NK-92 (cell line): ENCODE measurements around the gene YY1.
"Not testable (repeated sequence)": the region's sequence is repeated elsewhere in the genome, so short reads cannot be mapped to it uniquely, and the experiment has no call there.

Experiments
- DNase-seq: peaks from one replicate; lab custom pipeline; 2025; ENCODE audit not compliant: unreplicated experiment; lab: John Stamatoyannopoulos, UW

Gene YY1

DNA sequence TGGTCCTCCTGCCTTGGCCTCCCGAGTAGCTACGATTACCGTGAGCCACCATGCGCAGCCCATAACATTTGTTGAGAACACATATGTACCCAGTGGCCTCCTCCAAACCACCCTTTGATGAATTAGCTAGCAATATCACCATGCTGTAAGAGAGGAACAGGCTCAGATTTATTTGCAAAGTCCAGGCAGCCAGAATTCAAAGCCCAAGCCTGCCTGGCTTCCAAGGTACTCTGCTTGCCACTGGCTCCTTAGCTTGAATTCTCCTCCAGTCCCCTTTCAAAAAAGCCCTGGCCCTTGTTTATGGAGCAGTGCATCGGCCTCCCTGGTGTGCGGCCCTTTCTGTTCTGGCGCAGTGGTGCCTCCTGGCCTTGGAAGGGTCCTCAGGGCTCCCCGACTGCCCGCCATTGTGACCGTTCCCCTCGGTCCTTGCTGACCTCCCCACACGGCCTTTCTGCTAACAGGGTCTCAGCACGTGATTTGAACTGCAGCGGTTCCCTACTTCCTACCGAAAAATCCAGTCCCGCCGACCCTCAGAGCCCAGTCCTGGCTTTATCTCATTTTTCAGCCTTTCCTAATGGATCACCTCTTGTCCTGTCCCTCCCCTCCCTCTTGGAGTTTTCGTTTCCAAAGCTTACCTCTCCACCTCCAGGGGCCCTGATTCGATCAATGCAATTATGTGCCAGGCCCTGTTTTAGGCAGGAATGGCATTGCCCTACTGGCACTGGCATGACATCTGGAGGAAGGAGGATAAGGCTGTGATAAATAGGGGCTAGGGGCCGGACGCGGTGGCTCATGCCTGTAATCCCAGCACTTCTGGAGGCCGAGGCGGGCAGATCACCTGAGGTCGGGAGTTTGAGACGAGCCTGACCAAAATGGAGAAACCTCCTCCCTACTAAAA, 45.3 kb downstream of the YY1 start:
- DNase-seq, result no peak

DNA sequence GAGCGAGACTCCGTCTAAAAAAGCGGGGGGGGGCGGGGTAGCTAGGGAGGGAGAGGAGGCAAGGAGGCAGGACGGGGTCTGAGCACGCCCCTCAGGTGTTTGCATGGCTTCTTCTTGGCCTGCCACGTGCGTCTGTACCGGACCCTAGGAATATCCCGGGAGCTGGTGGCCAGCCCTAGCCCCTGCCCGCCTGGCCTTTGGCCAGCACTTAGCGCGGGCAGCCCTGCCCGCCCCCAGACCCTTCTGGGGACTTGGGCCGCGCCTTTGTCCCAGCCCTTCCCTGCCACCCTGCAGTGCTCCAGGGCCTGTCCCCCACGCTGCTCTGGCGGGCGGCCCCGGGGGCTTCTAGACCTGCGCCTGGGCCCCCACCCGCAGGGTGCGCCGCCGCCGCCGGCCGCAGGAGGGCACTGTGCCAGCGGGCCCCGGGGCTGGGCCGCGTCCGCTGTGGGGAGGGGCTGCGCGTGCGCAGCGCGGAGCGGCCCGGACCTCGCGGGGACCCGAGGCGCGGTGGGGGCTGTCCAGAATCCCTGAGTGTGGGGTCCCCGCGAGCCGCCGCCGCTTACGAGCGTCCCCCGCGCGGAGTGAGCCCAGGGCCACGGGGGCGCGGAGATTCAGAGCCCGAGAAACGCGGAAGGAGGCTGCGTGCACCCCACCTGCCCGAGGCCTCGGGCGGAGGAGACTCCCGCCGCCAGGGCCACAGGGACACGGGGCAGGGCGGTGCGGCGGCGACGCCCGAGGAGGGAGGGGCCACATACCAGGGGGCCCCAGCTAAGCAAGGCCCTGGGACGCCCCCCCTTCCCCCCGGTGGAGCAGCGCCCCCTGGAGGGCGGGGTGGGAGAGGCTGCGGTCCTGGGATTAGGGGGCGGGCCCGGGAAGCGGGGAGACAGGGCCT, 46.3 kb downstream of the YY1 start:
- no peak for DNase-seq

DNA sequence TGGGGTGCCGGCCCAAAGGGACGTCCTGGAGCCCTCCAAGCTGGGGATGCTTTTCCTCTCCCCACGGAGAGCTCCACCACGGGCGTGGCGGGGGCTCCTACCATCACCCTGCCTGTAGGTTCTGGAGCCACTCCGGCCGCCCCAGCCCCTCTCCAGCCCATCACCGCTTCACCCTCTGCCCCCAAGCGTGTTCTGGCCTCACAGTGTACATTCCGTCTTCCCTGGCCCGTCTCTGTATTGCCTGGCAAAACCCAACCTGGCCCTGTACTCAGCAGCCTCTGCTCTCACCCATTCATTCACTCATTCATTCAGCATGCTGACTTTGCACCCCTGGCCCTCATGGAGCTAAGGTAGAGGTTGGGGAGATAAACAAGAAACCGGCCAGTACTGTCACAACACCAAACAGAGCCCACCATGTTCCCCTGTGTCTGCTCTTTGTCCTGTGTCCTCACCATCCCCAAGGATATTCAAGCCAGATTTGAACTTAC, 47.0 kb downstream of the YY1 start:
- no peak for DNase-seq

DNA sequence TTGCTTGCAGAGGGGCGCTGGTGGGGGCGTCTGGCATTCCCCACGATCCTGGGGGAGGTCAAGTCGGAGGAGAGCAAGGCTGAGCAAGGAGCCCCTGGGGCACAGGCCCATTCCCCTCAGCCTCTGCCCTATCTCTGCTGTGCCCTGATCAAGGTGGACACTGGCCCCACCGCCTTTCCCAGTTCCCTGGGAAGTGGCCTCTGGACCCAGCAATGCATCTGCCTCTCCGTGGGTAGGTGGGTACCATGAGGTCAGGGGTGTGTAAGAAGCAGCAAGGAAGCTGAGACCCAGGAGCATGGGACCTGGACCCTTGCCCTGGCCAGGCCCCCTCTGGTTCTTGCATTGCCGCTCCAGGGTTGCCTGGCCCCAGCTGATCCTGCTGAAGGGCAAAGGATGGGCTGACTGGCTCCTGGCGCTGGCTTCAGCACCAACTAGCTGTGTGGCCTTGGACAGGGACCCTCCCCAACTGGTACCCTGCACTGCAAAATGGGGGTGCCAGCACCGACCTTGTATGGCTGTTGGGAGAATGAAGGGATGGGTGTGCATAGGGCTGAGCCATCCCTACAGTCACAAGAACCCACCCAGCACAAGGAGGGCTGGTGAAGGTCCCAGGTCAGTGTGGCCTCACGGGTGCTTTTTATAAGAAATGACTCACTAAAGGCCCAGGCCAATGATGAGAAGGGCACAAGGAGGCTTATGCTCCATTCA, 47.7 kb downstream of the YY1 start:
- DNase-seq, result no peak

DNA sequence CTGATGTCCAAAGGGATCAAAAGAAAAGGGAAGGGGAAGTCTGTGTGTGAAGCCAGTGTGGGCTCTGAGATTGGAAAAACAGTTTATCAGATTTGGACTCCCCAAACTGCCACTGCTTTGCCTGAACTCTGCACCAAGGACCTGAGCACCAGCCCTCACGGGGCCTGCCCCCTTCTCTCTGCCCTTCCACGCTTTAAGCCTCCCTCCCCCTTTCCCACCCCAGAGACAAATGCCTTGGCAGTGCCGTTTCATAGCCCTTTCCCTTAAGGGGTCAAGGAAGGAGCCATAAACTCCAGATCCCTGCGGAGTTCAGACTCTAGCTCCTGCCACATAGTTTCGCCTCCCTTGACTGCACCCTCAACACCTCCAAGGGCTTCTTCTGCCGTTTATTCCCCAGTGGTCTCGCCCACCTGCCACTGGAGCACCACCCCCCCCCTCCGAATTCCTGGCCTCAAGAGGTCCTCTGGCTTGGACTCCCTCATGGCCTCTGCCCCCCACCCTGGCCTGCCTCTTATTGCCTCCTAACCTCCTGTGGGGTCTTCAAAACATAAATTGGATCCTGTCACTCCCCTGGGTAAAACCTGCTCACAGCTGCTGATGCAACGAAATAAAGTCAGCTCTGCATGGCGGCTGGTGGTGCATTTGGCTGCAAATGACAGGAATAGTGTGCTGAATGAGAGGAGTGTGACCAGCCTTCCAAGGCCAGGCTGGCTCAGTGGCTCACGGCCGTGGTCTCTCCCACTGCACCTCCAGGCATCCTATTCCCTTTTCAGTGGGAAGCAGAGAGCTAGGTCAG, 48.5 kb downstream of the YY1 start:
- DNase-seq, result no peak

DNA sequence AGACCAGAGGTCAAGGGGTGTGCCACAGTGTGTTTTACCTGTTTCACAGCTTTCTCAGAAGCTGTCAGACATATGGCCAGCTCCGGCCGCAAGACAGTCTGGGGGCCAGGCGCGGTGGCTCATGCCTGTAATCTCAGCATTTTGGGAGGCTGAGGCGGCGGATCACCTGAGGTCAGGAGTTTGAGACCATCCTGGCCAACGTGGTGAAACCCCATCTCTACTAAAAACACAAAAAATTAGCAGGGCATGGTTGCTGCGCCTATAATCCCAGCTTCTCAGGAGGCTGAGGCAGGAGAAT, 49.0 kb downstream of the YY1 start:
- DNase-seq, result not testable (repeated sequence)

DNA sequence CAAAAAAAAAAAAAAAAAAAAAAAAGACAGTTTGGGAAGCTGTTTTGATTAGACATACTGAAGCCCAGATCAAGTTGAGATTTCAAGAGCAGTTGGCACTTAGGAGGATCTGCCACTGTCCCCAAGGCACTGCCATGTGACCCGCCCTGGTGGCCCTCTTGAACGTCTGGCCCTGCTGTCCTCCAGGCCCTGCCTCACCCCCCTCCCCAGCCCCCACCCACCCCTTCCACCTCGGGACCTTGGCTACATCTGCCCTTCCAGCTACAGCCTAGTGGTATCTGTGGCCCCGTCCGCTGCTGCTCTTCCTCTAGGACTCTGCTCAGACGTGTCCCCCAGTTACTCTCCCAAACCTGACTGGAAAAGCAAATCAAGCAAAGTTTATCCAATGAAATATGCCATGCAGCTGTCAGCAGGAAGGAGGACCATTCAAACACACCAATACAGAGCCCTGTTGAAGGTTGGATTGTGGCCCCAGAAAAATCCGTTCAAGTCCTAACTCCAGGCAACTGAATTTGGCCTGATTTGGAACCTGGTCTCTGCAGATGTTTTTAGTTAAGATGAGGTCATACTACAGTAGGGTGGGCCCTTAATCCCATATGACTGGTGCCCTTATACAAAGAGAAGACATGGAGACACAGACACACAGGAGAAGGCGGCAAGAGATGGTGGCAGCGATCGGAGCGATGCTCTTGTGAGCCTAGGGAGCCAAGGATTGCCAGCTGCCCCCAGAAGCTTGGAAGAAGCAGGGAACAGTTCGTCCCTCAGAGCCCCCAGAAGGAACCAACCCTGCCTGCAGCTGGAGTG, 49.6 kb downstream of the YY1 start:
- no peak for DNase-seq

DNA sequence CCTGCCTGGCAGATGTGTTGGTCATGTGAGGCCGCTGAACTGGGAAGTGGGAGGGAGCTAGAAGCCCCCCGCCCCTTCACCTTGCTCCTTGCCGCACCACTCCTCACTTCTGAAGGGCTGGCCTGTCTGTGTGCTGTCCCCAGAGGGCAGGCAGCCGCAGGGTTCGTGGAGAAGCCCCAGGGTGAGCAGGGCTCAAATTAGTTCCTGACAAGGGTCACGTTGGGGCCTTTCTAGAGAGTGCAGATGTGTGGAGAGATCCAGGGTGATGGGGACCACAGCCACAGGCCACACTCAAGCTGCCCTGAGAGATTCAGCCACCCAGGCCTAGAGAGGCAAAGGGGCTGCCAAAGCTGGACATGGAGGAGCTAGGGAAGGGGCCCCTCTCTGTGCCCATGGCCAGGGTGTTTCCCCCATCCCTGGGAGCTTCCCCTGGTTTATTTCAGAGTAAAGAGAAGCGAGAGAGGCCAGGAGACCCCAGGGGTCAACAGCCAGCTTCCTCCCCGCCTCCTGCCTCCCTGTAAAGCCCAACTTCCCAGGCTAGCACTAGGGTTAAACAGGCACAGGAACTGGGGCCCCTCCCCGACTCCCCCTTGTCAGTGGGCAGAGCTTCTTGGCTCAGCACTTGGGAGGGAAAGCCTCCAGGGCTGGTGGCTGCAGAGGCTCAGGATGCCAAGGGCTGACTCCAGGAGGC, 51.1 kb downstream of the YY1 start:
- no peak for DNase-seq

DNA sequence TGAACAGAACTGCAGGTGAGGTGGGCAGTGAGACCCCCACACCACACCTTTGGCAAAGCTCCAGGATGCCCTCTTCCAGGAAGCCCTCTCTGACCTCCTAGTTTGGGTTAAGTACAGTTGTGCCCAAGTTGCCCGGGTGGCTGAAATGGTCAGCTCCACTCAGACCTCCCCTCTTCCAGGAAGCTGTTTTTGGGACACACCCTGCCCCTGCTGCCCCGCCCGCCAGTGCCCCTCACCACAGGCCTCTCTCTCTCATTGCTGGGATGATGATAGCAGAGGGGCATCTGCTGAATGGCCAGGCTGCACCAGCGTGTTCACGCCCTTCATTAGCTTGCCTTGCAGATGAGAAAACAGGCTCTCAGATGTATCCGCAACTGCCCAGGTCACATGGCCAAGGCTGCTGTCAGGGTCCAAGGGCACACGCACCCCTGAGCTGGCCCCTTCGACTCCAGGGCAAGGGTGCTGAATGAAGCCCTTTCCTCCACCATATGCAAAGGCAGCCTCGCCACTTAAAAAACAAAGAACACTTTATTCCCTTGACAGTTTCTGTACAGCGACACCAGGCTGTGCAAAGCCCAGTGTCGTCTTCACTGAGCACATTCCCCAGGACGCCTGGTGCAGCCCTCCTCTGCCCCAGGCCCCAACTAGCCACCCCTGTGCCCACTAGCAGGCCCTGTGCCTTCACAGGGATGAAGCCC, 51.8 kb downstream of the YY1 start:
- DNase-seq, result no peak

DNA sequence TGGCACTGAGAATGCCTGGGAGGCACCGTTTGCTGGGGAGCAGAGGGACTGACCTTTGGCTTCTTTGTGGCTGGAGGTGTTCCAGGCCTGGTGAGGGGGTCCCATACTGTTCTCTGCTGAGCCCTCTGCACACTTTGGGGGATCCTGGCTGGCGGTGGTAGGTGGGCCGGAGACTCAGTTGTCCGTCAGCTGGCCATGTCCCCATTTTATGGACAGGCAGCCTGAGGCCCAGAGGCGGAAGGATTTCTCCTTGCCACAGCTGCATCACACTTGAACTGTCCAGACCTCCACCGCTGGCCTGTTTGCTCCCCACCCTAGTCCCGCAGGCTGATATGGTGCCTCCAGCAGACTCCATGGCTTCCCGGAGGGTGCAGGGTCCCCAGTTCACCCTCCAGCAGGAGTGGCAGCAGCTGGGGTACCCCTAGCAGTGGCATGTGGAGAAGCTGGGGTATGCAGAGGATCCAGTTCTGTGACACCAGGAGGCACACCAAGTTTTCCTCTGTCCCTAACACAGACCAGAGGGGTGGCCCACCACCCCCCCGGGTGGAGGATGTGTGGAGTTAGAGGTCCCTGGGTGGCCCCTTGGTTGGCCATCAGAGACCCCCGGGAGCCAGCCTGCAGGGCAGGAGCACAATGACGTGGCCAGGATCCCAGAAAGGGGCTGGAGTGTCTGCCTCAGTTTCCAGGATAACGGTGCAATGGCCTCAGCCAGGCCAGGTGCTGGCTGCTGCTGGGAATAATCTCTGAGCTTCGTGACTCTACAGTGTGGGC, 52.5 kb downstream of the YY1 start:
- no peak for DNase-seq

DNA sequence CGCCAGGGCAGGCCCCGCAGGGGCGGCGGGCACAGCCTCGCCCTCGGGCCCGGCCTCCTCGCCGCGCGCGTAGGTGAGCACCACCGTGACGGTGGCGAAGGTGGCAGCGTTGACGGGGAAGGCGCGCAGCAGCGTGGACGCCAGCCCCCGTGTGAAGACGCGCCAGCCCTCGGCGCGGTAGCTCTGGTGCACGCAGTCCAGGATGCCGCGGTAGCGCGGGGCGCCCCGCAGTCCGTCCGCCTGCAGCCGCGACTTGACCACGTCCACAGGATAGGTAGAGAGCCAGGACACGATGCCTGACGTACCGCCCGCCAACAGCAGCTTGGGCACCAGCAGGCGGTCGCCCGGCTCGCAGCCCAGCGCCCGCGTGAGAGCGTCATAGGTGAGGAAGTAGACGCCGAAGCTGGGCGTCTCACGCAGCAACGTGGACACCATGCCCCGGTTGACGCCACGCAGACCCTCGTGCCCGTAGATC, 53.4 kb downstream of the YY1 start:
- DNase-seq, result no peak

DNA sequence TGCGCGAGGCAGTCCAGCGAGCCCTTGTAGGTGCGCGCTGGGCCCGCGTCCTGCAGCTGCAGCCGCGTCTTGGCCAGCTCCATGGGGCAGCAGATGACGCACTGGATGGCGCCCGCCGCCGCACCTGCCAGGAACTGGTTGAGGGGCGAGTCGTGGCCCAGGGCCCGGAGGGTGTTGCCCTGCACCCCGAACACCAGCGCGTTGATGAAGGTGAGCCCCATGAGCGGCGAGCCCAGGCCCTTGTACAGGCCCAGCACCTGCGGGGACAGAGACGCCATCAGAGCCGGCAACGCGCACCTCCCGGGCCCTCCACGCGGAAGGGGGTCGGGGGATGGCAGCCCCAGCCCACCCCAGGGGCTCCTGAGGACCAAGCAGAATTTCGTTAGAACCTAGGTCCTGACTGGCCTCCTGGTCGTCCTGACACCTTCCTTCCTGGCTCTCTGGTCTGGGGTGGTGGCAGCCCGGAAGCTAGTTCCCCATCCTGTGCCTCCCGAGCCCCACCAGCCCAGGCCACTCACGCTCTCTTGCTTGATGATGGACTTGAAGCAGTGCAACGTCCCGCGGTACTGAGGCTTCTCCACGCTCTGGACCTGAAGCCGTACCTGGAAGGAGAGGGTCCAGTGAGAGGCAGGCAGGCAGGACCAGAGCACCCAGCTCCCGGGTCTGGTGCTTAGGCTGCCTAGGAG, 54.0 kb downstream of the YY1 start:
- DNase-seq, result no peak

DNA sequence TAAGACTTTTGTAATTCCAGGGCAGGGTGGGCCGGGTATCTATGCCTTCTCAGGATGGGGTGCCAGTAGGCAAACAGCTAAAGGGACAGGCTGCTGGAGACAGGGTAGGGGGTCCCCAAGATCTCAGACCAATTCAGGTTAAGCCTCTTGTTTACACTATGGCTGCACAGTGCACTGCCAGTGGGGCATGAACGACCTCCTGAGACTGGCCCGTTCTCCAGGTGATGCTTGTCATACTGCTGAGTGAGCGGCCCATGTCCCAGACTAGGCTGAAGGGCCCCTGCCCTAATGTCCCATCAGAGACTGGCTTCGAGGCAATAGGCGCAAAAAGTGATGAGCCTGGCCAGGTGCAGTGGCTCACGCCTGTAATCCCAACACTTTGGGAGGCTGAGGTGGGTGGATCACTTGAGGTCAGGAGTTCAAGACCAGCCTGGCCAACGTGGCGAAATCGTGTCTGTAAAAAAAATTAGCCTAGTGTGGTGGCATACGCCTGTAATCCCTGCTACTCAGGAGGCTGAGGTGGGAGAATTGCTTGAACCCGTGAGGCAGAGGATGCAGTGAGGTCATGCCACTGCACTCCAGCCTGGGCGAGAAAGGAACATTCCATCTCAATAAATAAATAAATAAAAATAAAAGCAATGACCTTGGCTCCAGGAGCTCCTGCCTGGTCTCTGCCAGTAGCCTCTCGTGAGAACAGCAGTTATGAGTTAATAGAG, 54.7 kb downstream of the YY1 start:
- no peak for DNase-seq

DNA sequence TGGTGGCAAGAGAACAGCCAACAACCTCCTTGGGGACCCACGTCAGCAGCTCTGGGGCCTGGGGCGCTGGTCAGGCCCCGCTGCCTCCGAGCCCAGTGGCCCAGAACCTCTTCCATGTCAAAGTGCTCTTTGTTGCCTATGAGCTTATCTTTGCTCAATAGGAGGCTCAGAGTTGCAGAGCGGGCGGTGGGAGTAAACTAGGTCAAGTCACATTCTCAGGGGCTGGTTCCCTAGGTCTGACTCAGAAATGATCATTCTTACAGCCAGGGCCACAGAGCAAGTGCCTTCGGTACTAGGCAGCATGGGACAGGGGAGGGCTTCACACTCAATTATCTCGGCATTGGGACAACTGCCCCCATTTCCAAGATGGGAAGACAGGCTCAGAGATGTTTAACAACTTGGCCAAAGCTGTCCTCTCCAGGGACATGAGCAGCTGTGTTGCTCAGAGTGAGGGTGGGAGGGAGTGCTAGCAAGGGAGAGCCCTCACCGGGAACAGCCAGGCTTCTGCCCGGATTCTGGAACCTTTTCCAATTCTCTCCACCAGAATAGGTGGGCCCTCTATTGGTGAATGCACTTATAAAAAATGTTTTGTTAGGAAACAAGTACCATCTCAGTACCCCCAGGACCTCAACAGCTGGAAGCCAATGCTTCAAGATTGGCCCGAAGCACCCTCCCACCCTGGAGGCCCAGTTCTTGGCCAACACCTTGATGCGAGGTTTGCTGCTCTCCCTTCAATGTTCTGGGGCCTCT, 55.4 kb downstream of the YY1 start:
- no peak for DNase-seq

DNA sequence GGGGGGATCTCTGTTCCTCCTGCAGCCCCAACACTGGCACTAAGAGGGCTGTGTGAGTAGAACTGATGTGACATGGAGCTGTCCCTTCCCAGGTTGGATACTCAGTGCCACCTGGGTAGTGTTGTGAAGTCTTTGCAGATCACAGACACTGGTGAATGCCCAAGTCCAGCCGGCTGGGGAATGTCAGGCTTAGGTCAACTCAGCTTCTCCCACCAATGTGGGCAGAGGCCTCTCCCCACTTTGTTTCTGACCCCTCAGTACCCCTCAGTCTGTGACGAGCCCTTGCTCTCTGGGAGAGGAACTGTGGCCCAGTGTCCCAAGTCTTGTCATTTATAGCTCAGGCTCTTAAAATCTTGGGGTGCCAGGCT, 56.0 kb downstream of the YY1 start:
- no peak for DNase-seq
